ES-I3 (cell line): ENCODE results near the gene POP4.

Experiments
- H3K36me3 ChIP-seq: 2 replicates; pipeline ENCODE4 v1.6.1; 2013; ENCODE audit warnings: mild to moderate bottlenecking, low read length, control low read depth, moderate library complexity; ENCODE audit not compliant: insufficient read depth
- H3K4me1 ChIP-seq: 2 replicates; pipeline ENCODE4 v1.6.1; 2013; ENCODE audit warnings: mild to moderate bottlenecking, control low read depth, low read length; ENCODE audit not compliant: insufficient read depth
- H3K9ac ChIP-seq: 2 replicates; pipeline ENCODE4 v1.6.1; 2013; ENCODE audit warnings: low read depth, mild to moderate bottlenecking, low read length, moderate library complexity
- H3K9me3 ChIP-seq: 2 replicates; pipeline ENCODE4 v1.6.1; 2013; ENCODE audit warnings: mild to moderate bottlenecking, low read length, moderate library complexity; ENCODE audit not compliant: control insufficient read depth, insufficient read depth

Gene POP4

DNA sequence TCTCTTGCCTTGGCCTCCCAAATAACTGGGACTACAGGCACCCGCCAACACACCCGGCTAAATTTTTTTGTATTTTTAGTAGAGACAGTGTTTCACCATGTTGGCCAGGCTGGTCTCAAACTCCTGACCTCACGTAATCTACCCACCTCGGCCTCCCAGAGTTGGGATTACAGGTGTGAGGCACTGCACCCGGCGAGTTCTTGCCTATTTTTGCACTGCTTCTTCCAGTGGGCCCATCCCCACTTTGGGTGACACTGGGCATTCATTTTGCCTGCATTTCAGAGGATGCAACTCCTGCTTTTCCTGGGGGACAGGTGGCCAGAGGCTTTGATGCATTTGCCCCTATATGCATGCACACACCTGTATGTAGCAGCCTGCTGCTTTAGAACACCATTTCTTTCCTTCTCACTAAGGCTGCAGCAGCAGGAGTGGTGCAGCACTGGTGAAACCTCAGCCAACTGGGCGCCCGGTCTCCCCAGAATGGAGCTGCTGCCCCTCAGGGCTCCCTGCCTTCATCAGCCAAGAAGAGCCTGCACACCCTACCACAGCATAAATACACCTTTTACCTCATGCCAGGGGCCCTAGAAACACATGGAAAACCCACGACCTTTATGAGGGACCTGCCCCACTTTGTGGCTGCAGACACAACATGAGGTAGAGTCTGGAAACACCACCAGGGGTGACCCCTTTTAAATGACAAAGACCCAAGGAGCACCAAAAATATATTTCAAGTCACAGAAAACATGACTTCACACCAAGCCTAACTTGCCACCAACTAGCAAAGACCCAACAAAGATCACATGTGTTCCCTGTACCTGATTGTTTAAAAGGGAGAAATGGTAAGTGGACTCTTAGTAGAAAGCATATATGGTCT lies 36.8 kb upstream of the POP4 start:
- Histone ChIP-seq H3K4me1 (no peaks in the 10 kb centered on the region), H3K9ac (no peak overlapping the region), H3K9me3 (no peaks in the 10 kb centered on the region), H3K36me3 (no peaks in the 10 kb centered on the region)

DNA sequence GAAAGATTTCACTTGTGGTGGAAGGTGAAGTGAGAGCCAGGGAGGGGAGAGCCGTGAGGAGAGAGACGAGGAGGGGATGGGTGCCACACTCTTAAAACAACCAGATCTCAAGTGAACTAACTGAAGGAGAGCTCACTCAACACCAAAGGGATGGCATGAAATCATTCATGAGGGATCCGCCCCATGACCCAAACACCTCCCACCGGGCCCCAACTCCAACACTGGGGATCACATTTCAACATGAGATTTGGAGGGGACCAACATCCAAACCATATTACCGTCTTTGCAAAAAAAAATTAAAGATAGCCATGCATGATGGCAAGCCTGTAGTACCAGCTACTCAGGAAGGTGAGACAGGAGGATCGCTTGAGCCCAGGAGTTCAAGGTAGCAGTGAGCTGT lies 34.9 kb upstream of the POP4 start:
- no peaks in the 10 kb centered on the region for H3K4me1 ChIP-seq
- no peaks in the 10 kb centered on the region for H3K36me3 ChIP-seq
- no peak overlapping the region for H3K9ac ChIP-seq
- no peaks in the 10 kb centered on the region for H3K9me3 ChIP-seq

DNA sequence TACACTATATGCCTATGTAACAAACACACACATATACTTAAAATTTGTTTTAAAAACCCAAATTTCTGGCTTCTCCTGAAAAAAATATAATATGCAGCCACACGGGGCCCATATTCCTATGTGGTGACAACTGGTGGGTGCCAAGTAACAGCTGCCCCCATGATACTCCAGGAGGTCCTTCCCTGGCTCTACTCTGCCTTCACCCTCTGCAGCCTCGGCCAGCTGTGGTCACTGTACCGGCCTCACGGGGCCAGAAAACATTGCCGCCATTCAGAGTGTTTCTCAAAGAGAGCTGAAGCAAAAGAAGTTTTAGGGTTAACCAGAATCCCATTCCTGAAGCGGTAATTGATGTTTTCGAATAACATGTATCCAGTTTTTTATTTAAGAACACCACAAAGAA lies 32.6 kb upstream of the POP4 start:
- H3K4me1 ChIP-seq: peaks cover 8% of the 10 kb centered on the region; the same call in 1 of the 2 replicates
- H3K36me3 ChIP-seq: no peaks in the 10 kb centered on the region
- no peaks in the 10 kb centered on the region for H3K9me3 ChIP-seq
- no peak overlapping the region for H3K9ac ChIP-seq

DNA sequence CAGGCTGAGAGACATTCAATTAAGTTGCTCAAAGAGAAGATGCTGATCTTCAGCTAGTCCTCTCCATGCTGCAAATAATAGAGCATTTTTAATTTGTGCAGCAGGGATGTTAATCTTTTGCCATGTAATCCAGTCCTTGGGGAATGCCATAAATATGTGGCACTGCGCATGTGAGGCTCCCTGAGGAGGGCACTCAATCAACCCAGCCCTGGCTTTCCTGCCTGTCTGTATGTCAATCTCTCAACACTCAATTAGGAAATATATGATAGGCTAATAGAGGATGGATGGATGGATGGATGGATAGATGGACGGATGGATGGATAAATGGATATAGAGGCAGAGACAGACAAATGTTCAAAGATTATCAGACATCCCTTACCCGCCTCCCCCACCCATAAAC lies 31.6 kb upstream of the POP4 start:
- H3K4me1 ChIP-seq: peaks cover 8% of the 10 kb centered on the region; the same call in 1 of the 2 replicates
- H3K9ac ChIP-seq: no peak overlapping the region
- no peaks in the 10 kb centered on the region for H3K9me3 ChIP-seq
- H3K36me3 ChIP-seq: no peaks in the 10 kb centered on the region

DNA sequence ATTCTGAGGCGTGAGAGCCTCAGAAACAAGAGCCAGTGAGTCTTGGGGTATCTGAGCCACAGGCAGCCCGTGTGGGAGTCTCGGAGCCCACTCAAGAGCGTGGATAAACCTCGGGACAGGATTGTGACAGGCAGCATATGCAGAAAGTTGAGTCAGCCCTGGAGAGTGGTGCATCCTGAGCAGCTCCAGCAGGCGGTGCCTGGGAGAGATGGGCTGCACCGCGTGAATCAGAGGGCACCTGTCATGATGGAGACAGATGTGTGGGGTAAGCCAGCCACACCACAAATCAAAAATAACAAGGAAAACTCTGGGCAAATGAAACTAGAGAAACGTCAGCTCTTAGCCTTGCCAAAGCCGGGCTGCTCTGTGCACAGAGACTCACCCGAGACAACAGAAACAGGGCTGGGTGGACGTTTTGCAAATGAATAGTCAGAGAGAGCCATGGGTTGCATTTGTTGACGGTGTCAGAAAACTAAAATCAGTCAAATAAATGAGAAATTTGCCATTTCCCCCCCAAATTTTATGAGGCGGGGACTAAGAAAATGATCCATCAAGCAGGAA lies 30.0 kb upstream of the POP4 start:
- peaks cover 8% of the 10 kb centered on the region; the same call in 1 of the 2 replicates for H3K4me1 ChIP-seq
- H3K9me3 ChIP-seq: no peaks in the 10 kb centered on the region
- H3K9ac ChIP-seq: no peak overlapping the region
- H3K36me3 ChIP-seq: no peaks in the 10 kb centered on the region

DNA sequence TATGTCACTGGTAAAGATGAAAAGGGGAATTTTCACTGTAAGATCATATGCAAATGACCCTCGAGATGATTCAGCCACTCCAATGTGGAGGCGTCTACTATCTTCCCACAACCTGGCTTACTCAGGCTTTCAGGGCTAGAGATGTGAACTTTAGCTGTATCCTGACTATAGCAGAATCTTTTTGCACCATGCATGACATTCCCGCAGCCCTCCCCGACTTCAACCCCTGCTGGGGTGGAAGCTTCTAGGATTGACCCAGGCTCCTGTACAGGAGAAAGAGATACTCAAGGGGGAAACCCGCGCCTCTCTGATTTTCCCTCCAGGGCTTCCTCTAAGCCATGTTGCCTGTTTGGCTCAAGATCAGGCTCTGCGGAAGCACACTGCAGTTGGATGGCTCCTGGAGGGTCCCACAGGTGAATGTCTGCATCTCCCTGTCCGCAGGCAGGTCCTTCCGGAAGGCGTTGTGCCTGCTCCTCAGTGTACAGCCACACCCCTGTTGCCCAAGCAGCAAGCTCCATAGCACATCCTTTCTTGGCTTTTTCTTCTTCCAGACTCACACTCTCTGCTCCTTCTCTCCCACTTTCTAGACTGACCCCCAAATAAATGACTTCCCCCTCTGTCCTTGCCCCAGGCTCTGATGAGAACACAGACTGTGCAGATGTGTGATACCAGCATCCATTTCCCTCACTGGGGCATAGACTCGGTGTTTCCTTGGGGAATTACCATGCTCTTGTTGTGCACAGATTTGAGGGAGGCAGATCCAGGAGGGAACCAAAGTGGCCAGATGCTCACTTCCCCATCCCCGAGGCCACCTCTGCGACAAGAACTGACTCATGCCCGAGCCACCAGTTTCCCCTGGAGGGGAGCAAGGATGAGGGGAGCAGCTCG lies 29.1 kb upstream of the POP4 start:
- Histone ChIP-seq H3K9ac (no peak overlapping the region), H3K9me3 (no peaks in the 10 kb centered on the region), H3K4me1 (peaks cover 8% of the 10 kb centered on the region; the same call in 1 of the 2 replicates), H3K36me3 (no peaks in the 10 kb centered on the region)

- Histone ChIP-seq H3K36me3 (no peaks in the 10 kb centered on the region), H3K9me3 (no peaks in the 10 kb centered on the region), H3K9ac (no peak overlapping the region), H3K4me1 (peaks cover 8% of the 10 kb centered on the region; the same call in 1 of the 2 replicates)
Measured at GRCh38 chr19:29577649-29577963, 28.5 kb upstream of the POP4 start.

DNA sequence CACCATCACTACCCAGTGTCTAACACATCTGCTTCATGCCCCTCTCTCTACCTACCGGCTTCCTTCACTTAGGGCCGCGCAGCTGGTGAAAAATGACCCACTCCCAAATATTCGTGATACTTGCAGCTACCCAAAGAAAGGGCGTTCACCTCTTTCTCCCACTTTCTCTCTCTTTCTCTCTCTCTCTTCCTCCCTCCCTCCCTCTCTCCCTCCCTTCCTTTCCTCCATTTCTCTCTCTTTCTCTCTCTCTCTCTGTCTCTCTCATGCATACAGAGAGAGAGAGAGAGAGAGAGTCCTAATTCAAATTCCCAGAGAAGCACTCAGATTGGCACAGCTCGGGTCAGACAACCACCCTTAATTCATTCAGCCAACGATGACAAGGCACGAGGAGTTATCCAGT lies 27.7 kb upstream of the POP4 start:
- Histone ChIP-seq H3K4me1 (peaks cover 8% of the 10 kb centered on the region; the same call in 1 of the 2 replicates), H3K9me3 (no peaks in the 10 kb centered on the region), H3K9ac (no peak overlapping the region), H3K36me3 (no peaks in the 10 kb centered on the region)

- Histone ChIP-seq H3K9me3 (no peaks in the 10 kb centered on the region), H3K36me3 (no peaks in the 10 kb centered on the region), H3K9ac (no peak overlapping the region), H3K4me1 (peaks cover 8% of the 10 kb centered on the region; the same call in 1 of the 2 replicates)
Measured at GRCh38 chr19:29579308-29579910, 26.7 kb upstream of the POP4 start.

DNA sequence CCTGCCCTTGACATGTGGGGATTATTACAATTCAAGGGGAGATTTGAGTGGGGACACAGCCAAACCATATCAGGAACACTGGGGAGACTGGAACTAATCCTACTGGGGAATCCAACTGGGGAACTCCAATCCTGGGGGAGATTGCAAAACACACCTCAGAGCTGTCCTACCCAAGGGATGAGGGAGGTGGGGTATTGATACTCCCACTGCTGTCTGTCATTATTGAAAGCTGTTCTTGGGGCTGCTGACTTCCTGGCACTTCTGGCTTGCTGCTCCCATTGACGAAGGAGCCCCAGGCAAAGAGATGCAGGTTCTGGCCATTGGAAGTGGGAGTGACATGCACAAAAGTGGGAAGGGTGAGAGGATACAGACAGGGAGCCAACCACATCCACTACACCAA lies 24.7 kb upstream of the POP4 start:
- Histone ChIP-seq H3K9me3 (no peaks in the 10 kb centered on the region), H3K36me3 (no peaks in the 10 kb centered on the region), H3K9ac (no peak overlapping the region), H3K4me1 (peaks cover 7% of the 10 kb centered on the region; the same call in 1 of the 2 replicates)

DNA sequence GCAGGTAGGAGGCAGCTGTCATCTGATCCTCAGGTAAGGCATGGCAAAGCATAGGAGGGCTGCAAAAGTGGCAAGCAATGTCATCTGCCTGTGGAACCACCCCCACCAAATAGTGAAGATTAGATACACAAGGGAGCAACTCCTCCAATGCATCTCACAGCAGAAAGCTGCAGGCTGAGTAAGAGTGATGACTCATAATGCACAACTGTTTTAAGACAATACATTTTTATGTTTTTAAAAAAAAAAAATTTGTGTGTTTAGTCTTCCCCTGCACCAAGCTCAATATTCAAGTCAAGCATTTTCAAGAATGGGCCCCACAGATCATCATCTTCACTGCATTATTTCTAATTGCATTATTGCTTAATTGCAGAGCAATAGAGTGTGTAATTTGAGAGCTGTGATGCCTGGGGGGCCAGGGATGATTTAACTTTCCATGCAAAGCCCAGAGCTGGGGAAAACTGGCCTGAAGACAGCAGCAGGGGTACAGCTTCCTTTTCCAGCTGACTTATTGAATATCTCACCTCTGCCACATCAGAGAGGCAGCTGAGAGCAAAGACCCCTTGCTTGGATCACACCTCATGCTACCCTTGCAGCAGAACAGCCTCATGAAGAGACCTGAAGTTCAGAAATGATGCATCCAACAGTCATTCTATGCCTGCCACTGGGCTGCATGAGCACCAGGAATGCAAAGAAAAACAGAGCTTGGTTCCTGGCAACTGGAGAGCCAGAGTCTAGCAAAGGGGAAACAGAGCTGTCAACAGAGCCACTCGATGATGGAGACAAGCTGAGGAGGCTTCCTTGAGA lies 22.7 kb upstream of the POP4 start:
- H3K36me3 ChIP-seq: no peaks in the 10 kb centered on the region

GRCh38 chr19:29586401-29586800 lies 19.7 kb upstream of the POP4 start:
- Histone ChIP-seq H3K36me3 (no peaks in the 10 kb centered on the region), H3K9me3 (no peaks in the 10 kb centered on the region; the same call in 1 of the 2 replicates), H3K9ac (no peak overlapping the region), H3K4me1 (no peaks in the 10 kb centered on the region)

More for the DNA sequence above, 22.7 kb upstream of the POP4 start:
- Histone ChIP-seq H3K9me3 (no peaks in the 10 kb centered on the region), H3K9ac (no peak overlapping the region), H3K4me1 (no peaks in the 10 kb centered on the region)

GRCh38 chr19:29587059-29587458 lies 19.0 kb upstream of the POP4 start:
- H3K9me3 ChIP-seq: no peaks in the 10 kb centered on the region; the same call in 1 of the 2 replicates
- H3K4me1 ChIP-seq: no peaks in the 10 kb centered on the region
- H3K36me3 ChIP-seq: no peaks in the 10 kb centered on the region
- no peak overlapping the region for H3K9ac ChIP-seq
